H9 (cell line): ENCODE measurements around the gene TMEM183A. TPM values are rescaled to one million over a fixed set of nuclear protein-coding genes. Genes with fewer than 3 reads are reported as not detected.

Source experiments
- DNase-seq: peaks from one replicate; pipeline ENCODE4 v3.0.0-alpha.2; 2017
- H2AFZ ChIP-seq: one replicate; pipeline ENCODE4 v1.6.1; 2013; ENCODE audit warnings: mild to moderate bottlenecking, low read length, control low read depth, moderate library complexity
- H2AK5ac ChIP-seq: 2 replicates; pipeline ENCODE4 v1.6.1; 2013; ENCODE audit warnings: low read length, control low read depth, mixed read lengths; ENCODE audit not compliant: insufficient read length
- H2BK120ac ChIP-seq: one replicate; pipeline ENCODE4 v1.6.1; 2013; ENCODE audit warnings: low read depth, mild to moderate bottlenecking, low read length, control low read depth, inconsistent platforms; ENCODE audit not compliant: poor library complexity, severe bottlenecking
- H2BK12ac ChIP-seq: 2 replicates; pipeline ENCODE4 v1.6.1; 2013; ENCODE audit warnings: low read length, control low read depth, mixed read lengths, low read depth; ENCODE audit not compliant: insufficient read length
- H2BK15ac ChIP-seq: 2 replicates; pipeline ENCODE4 v1.6.1; 2013; ENCODE audit warnings: low read depth, low read length, control low read depth
- H2BK20ac ChIP-seq: one replicate; pipeline ENCODE4 v1.6.1; 2013; ENCODE audit warnings: low read depth, mild to moderate bottlenecking, low read length, control low read depth, inconsistent platforms; ENCODE audit not compliant: poor library complexity, severe bottlenecking
- H2BK5ac ChIP-seq: 2 replicates; pipeline ENCODE4 v1.6.1; 2013; ENCODE audit warnings: low read length, control low read depth, mixed read lengths; ENCODE audit not compliant: insufficient read length
- H3K14ac ChIP-seq: 2 replicates; pipeline ENCODE4 v1.6.1; 2013; ENCODE audit warnings: low read length, control low read depth; ENCODE audit not compliant: insufficient read depth
- H3K18ac ChIP-seq: 2 replicates; pipeline ENCODE4 v1.6.1; 2013; ENCODE audit warnings: low read depth, mild to moderate bottlenecking, mixed read lengths, low read length, control low read depth; ENCODE audit not compliant: insufficient read length
- H3K23ac ChIP-seq: 2 replicates; pipeline ENCODE4 v1.6.1; 2013; ENCODE audit warnings: low read length, control low read depth, mixed read lengths, low read depth; ENCODE audit not compliant: insufficient read length
- H3K23me2 ChIP-seq: 2 replicates; pipeline ENCODE4 v1.6.1; 2013; ENCODE audit warnings: low read depth, mild to moderate bottlenecking, mixed read lengths, low read length, control low read depth; ENCODE audit not compliant: insufficient read length, poor library complexity, severe bottlenecking
- H3K27ac ChIP-seq: 2 replicates; pipeline ENCODE4 v1.5.1; 2013; ENCODE audit warnings: low read length, control low read depth, mixed read lengths, low read depth; ENCODE audit not compliant: insufficient read length
- H3K27me3 ChIP-seq: 2 replicates; pipeline ENCODE4 v1.6.1; 2013; ENCODE audit warnings: low read length, control low read depth, inconsistent platforms; ENCODE audit not compliant: insufficient read depth
- H3K4ac ChIP-seq: 2 replicates; pipeline ENCODE4 v1.6.1; 2013; ENCODE audit warnings: low read depth, mild to moderate bottlenecking, control low read depth, inconsistent platforms, low read length, moderate library complexity
- H3K4me1 ChIP-seq: 2 replicates; pipeline ENCODE4 v1.6.1; 2013; ENCODE audit warnings: low read length, control low read depth, inconsistent platforms; ENCODE audit not compliant: insufficient read depth
- H3K4me2 ChIP-seq: 2 replicates; pipeline ENCODE4 v1.6.1; 2013; ENCODE audit warnings: low read length, control low read depth, mixed read lengths; ENCODE audit not compliant: insufficient read length, insufficient read depth
- H3K56ac ChIP-seq: 2 replicates; pipeline ENCODE4 v1.6.1; 2013; ENCODE audit warnings: low read depth, mild to moderate bottlenecking, mixed read lengths, low read length, control low read depth; ENCODE audit not compliant: insufficient read length
- H3K79me1 ChIP-seq: 2 replicates; pipeline ENCODE4 v1.6.1; 2013; ENCODE audit warnings: low read depth, mild to moderate bottlenecking, moderate library complexity, low read length, control low read depth, inconsistent platforms; ENCODE audit not compliant: insufficient read depth, poor library complexity, severe bottlenecking
- H3K79me2 ChIP-seq: 2 replicates; pipeline ENCODE4 v1.6.1; 2013; ENCODE audit warnings: low read length, control low read depth, inconsistent platforms; ENCODE audit not compliant: insufficient read depth
- H3K9ac ChIP-seq: 2 replicates; pipeline ENCODE4 v1.6.1; 2013; ENCODE audit warnings: low read length, control low read depth, mixed read lengths; ENCODE audit not compliant: insufficient read length; ENCODE audit errors: extremely low read depth
- H3K9me3 ChIP-seq: one replicate; pipeline ENCODE4 v1.6.1; 2013; ENCODE audit warnings: low read depth, low read length, inconsistent platforms; ENCODE audit not compliant: control insufficient read depth
- H3T11ph ChIP-seq: one replicate; pipeline ENCODE4 v1.6.1; 2013; ENCODE audit warnings: mild to moderate bottlenecking, low read length, control low read depth, inconsistent platforms
- H4K20me1 ChIP-seq: one replicate; pipeline ENCODE4 v1.6.1; 2013; ENCODE audit not compliant: control insufficient read depth, insufficient read length, insufficient read depth
- H4K5ac ChIP-seq: 2 replicates; pipeline ENCODE4 v1.6.1; 2013; ENCODE audit warnings: low read depth, mild to moderate bottlenecking, mixed read lengths, low read length, control low read depth; ENCODE audit not compliant: insufficient read length
- H4K8ac ChIP-seq: replicated peaks from 2 replicates; pipeline ENCODE4 v1.6.1; 2013; ENCODE audit warnings: low read length, control low read depth, mixed read lengths, low read depth; ENCODE audit not compliant: insufficient read length
- H4K91ac ChIP-seq: 2 replicates; pipeline ENCODE4 v1.6.1; 2013; ENCODE audit warnings: low read depth, mild to moderate bottlenecking, moderate library complexity, mixed read lengths, low read length, control low read depth; ENCODE audit not compliant: insufficient read length
- H3K27ac Mint-ChIP-seq, 3 experiments: 2 replicates in 2 of 3; 3 replicates in 1 of 3; pipeline ENCODE4 v1.8.0; 2020 to 2021; ENCODE audit warnings: mixed read lengths in 3 of 3, mild to moderate bottlenecking in 1 of 3, moderate library complexity in 1 of 3
- H3K27me3 Mint-ChIP-seq: 2 replicates; pipeline ENCODE4 v1.8.0; 2021; ENCODE audit warnings: low read depth, mild to moderate bottlenecking, moderate library complexity, mixed read lengths
- H3K36me3 Mint-ChIP-seq, 3 experiments: 2 replicates in 2 of 3; 3 replicates in 1 of 3; pipeline ENCODE4 v1.8.0; 2020 to 2021; ENCODE audit warnings: low read depth in 3 of 3, mixed read lengths in 3 of 3; ENCODE audit not compliant: insufficient read depth in 1 of 3
- H3K4me1 Mint-ChIP-seq, 2 experiments: 2 replicates each; pipeline ENCODE4 v1.8.0; 2020; ENCODE audit warnings: mixed read lengths in 2 of 2
- H3K4me3 Mint-ChIP-seq, 2 experiments: 2 replicates in 1 of 2; 3 replicates in 1 of 2; pipeline ENCODE4 v1.8.0; 2020 to 2021; ENCODE audit warnings: mild to moderate bottlenecking in 2 of 2, mixed read lengths in 2 of 2, moderate library complexity in 1 of 2
- H3K9me3 Mint-ChIP-seq, 2 experiments: 2 replicates in 1 of 2; 3 replicates in 1 of 2; pipeline ENCODE4 v1.8.0; 2020; ENCODE audit warnings: mild to moderate bottlenecking in 2 of 2, mixed read lengths in 2 of 2, moderate library complexity in 1 of 2
- CTCF ChIP-seq: fragments of 200-600 bp; sonication (generic); conservative IDR thresholded peaks from 3 replicates; pipeline ENCODE4 v1.8.0; 2021; ENCODE audit warnings: antibody characterized with exemption, mild to moderate bottlenecking
- WGBS: extraction: QIAGEN DNeasy Blood & Tissue Kit; methylation state at CpG from one replicate; pipeline ENCODE4 v1.1.7; 2013; ENCODE audit warnings: missing lambda C conversion rate, low lambda C conversion rate, mixed read lengths; ENCODE audit not compliant: insufficient read length; ENCODE audit errors: extremely low coverage; 5-methylcytosine and 5-hydroxymethylcytosine counted together
- total RNA-seq: library from RNA; stranded (reverse); gene quantifications from 2 replicates; pipeline ENCODE4 v1.2.1, GENCODE V29; 2021

TMEM183A gene
- total RNA-seq, 1 experiment from 2014 or later: 93.4 TPM

- Histone ChIP-seq H3K79me1 (no peaks in the 10 kb centered on the region), H3K79me2 (no peaks in the 10 kb centered on the region), H2BK15ac (no peak overlapping the region), H2BK5ac (no peak overlapping the region), H3K4ac (no peak overlapping the region), H3K27ac (no peak overlapping the region), H2BK12ac (no peak overlapping the region), H3K9me3 (no peaks in the 10 kb centered on the region), H2BK120ac (no peak overlapping the region), H4K20me1 (no peaks in the 10 kb centered on the region), H4K91ac (no peak overlapping the region), H4K8ac (no peak overlapping the region), H4K5ac (no peak overlapping the region), H3K18ac (no peak overlapping the region), H3T11ph (no peak overlapping the region), H3K14ac (no peak overlapping the region), H3K27me3 (no peaks in the 10 kb centered on the region), H2BK20ac (no peak overlapping the region), H2AFZ (no peak overlapping the region), H3K4me2 (no peak overlapping the region), H3K9ac (no peak overlapping the region), H3K56ac (no peak overlapping the region), H3K23me2 (no peaks in the 10 kb centered on the region), H3K4me1 (peaks cover 7% of the 10 kb centered on the region; the same call in 1 of the 2 replicates), H3K23ac (no peak overlapping the region), H2AK5ac (no peak overlapping the region)
- TF ChIP-seq CTCF: no peak
- peaks cover 1 to 11% (median 2%) of the 10 kb centered on the region in 3 experiments; a peak in 4 of 7 replicates for H3K36me3 Mint-ChIP-seq
- no CpG with 5 or more reads among the region's 10 CpGs for WGBS
- H3K4me3 Mint-ChIP-seq: no peak overlapping the region
- H3K27me3 Mint-ChIP-seq: peaks cover 3% of the 10 kb centered on the region
- no peaks in the 10 kb centered on the region for H3K9me3 Mint-ChIP-seq
- H3K4me1 Mint-ChIP-seq: peaks cover 24 to 32% of the 10 kb centered on the region in 2 experiments
- no peak overlapping the region; a peak in 1 of 7 replicates for H3K27ac Mint-ChIP-seq
- DNase-seq: peak; percentile 19
These were observed 30.5 kb downstream of the TMEM183A start for GRCh38 chr1:203037509-203038190.
